Measurements from ENCODE around the gene SCN1A. TPM values are rescaled to one million over a fixed set of nuclear protein-coding genes. Genes with fewer than 3 reads are reported as not detected.

SCN1A gene
- total and polyA plus RNA-seq, 2 experiments from 2014 or later, result 1.2 to 1.3 TPM

DNA sequence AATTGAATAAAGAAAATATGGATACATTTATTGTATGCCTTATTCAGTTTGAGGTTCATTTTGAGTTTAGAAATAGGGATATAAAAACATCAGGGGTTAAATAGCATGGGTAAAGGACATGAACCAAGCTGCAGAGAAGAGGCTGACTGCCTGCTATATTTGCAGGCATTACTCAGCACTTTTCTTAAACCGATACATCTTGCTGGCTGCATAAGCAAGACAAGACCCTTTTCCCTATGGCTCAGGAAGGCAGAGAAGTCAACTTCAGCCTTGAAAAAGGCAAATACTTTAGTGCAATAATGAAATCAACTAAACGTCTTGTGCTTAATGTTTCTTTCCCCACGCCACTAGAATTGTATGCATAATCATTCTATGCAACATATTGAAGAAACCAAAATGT is 36.4 kb downstream of the SCN1A start (continued):
- TF ChIP-seq, protein P1, sequence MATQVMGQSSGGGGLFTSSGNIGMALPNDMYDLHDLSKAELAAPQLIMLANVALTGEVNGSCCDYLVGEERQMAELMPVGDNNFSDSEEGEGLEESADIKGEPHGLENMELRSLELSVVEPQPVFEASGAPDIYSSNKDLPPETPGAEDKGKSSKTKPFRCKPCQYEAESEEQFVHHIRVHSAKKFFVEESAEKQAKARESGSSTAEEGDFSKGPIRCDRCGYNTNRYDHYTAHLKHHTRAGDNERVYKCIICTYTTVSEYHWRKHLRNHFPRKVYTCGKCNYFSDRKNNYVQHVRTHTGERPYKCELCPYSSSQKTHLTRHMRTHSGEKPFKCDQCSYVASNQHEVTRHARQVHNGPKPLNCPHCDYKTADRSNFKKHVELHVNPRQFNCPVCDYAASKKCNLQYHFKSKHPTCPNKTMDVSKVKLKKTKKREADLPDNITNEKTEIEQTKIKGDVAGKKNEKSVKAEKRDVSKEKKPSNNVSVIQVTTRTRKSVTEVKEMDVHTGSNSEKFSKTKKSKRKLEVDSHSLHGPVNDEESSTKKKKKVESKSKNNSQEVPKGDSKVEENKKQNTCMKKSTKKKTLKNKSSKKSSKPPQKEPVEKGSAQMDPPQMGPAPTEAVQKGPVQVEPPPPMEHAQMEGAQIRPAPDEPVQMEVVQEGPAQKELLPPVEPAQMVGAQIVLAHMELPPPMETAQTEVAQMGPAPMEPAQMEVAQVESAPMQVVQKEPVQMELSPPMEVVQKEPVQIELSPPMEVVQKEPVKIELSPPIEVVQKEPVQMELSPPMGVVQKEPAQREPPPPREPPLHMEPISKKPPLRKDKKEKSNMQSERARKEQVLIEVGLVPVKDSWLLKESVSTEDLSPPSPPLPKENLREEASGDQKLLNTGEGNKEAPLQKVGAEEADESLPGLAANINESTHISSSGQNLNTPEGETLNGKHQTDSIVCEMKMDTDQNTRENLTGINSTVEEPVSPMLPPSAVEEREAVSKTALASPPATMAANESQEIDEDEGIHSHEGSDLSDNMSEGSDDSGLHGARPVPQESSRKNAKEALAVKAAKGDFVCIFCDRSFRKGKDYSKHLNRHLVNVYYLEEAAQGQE (IDR thresholded peaks at IDR 0.05; ENCODE audit: unreplicated experiment), result no peak
- no peak for TF ChIP-seq EZH2phosphoT487 (IDR thresholded peaks at IDR 0.05; ENCODE audit: unreplicated experiment)
- TF ChIP-seq ZNF331 (CRISPR knock-in tag; IDR thresholded peaks at IDR 0.05; ENCODE audit: low read depth), result no peak
- TF ChIP-seq, protein P2, sequence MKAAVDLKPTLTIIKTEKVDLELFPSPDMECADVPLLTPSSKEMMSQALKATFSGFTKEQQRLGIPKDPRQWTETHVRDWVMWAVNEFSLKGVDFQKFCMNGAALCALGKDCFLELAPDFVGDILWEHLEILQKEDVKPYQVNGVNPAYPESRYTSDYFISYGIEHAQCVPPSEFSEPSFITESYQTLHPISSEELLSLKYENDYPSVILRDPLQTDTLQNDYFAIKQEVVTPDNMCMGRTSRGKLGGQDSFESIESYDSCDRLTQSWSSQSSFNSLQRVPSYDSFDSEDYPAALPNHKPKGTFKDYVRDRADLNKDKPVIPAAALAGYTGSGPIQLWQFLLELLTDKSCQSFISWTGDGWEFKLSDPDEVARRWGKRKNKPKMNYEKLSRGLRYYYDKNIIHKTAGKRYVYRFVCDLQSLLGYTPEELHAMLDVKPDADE (IDR thresholded peaks at IDR 0.05), result no peak
- TF ChIP-seq CREB1 (CRISPR knock-in tag; IDR thresholded peaks at IDR 0.05; ENCODE audit: low read depth), result no peak
- TF ChIP-seq JUNB (IDR thresholded peaks at IDR 0.05; ENCODE audit: unreplicated experiment), result no peak
- TF ChIP-seq ZNF114 (CRISPR knock-in tag; IDR thresholded peaks at IDR 0.05), result no peak

DNA sequence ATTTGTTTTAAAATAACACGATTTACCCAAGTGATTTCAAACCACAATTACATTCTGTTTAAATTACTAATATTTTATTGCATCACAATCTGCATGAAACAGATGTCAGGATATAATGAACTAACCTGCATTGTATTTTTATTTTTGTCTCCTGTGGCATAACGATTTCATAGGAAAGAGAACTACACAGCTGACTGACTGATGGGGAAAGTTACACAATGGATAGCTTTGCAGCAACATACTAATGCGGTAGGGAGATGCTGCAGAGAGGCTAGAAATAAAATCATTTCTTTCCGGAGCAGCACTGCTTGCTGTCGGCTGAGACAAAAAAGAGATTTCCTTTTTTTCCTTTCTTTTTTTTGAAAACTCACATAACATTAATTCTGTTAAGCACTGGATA is 36.9 kb downstream of the SCN1A start:
- Mint-ChIP-seq H3K27ac (peak overlapping the region; percentile 41), H3K36me3 (ENCODE audit: low read depth) (no peaks in the 10 kb centered on the region), H3K4me3 (no peak overlapping the region), H3K9me3 (no peaks in the 10 kb centered on the region), H3K4me1 (peaks cover 11% of the 10 kb centered on the region; the same call in 2 of the 3 replicates), H3K27me3 (ENCODE audit: insufficient read depth, low read depth, poor library complexity) (peaks cover 1% of the 10 kb centered on the region)
- H3K9me2 ChIP-seq (ENCODE audit: insufficient read depth), result no peaks in the 10 kb centered on the region
- no peak overlapping the region for H3K4me3 ChIP-seq
- H3K4me1 ChIP-seq (ENCODE audit: insufficient read depth), result 0 out of 2 replicates have a peak, but pooled peaks cover 5% of the 10 kb centered on the region
- no peak overlapping the region for H3K4me2 ChIP-seq
- no peak overlapping the region for H3K27ac ChIP-seq (ENCODE audit: low read depth)
- H2AFZ ChIP-seq, result peak overlapping the region; percentile 1; the same call in 1 of the 2 replicates
- H3F3A ChIP-seq (replicated peaks; ENCODE audit: low read depth), result no peaks in the 10 kb centered on the region
- H3K27me3 ChIP-seq (ENCODE audit: insufficient read depth), result no peaks in the 10 kb centered on the region
- DNase-seq (ENCODE audit: low spot score) (no peak), ATAC-seq (peak; percentile 33; the same call in 2 of the 3 replicates)
- no peaks in the 10 kb centered on the region for H3K36me3 ChIP-seq (ENCODE audit: insufficient read depth)
- no peak for TF ChIP-seq EZH2phosphoT487 (IDR thresholded peaks at IDR 0.05; ENCODE audit: unreplicated experiment)
- TF ChIP-seq CREB1 (CRISPR knock-in tag; IDR thresholded peaks at IDR 0.05; ENCODE audit: low read depth), result no peak
- no peak for TF ChIP-seq STAT1 (IDR thresholded peaks at IDR 0.05; ENCODE audit: unreplicated experiment)
- H3K79me2 ChIP-seq (replicated peaks; ENCODE audit: insufficient read depth), result no peaks in the 10 kb centered on the region
- no peaks in the 10 kb centered on the region for H4K20me1 ChIP-seq (replicated peaks; ENCODE audit: insufficient read depth)

DNA sequence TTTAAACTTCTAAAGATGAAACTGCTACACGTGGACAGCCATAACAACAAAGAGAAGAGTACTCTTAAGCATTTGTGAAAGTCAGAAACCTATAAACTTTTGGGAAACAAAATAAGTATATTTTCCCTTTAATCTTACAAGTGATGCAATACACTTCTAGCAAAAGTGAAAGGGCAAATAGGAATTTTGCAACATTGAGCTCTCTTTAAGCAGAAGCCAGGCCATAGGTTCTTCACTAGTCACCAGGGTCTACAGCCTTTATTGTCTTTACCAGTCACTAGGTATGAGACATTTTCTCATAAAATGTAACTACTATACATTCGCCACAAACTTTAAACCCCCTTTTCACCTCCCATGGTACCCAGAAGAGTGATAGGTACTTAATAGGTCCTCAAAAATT is 37.5 kb downstream of the SCN1A start:
- Histone ChIP-seq H3K79me2 (replicated peaks; ENCODE audit: insufficient read depth) (no peaks in the 10 kb centered on the region), H3K9me2 (ENCODE audit: insufficient read depth) (no peaks in the 10 kb centered on the region), H3K4me2 (no peak overlapping the region), H3K4me1 (ENCODE audit: insufficient read depth) (0 out of 2 replicates have a peak, but pooled peaks cover 5% of the 10 kb centered on the region), H3K36me3 (ENCODE audit: insufficient read depth) (no peaks in the 10 kb centered on the region), H3K27me3 (ENCODE audit: insufficient read depth) (no peaks in the 10 kb centered on the region), H4K20me1 (replicated peaks; ENCODE audit: insufficient read depth) (no peaks in the 10 kb centered on the region), H3F3A (replicated peaks; ENCODE audit: low read depth) (no peaks in the 10 kb centered on the region), H3K4me3 (no peak overlapping the region), H2AFZ (no peak overlapping the region), H3K27ac (ENCODE audit: low read depth) (no peak overlapping the region)
- H3K36me3 Mint-ChIP-seq (ENCODE audit: low read depth), result no peaks in the 10 kb centered on the region
- 0 out of 2 replicates have a peak overlapping the region, but pooled peaks have one; percentile 60 for H3K27ac Mint-ChIP-seq
- no peaks in the 10 kb centered on the region for H3K9me3 Mint-ChIP-seq
- H3K4me3 Mint-ChIP-seq, result no peak overlapping the region
- DNase-seq (ENCODE audit: low spot score) (no peak), ATAC-seq (no peak)
- H3K27me3 Mint-ChIP-seq (ENCODE audit: insufficient read depth, low read depth, poor library complexity), result peaks cover 1% of the 10 kb centered on the region
- H3K4me1 Mint-ChIP-seq, result peaks cover 11% of the 10 kb centered on the region; the same call in 2 of the 3 replicates
- TF ChIP-seq NANOG (IDR thresholded peaks at IDR 0.05; ENCODE audit: borderline replicate concordance), result no peak
- TF ChIP-seq, protein P3, sequence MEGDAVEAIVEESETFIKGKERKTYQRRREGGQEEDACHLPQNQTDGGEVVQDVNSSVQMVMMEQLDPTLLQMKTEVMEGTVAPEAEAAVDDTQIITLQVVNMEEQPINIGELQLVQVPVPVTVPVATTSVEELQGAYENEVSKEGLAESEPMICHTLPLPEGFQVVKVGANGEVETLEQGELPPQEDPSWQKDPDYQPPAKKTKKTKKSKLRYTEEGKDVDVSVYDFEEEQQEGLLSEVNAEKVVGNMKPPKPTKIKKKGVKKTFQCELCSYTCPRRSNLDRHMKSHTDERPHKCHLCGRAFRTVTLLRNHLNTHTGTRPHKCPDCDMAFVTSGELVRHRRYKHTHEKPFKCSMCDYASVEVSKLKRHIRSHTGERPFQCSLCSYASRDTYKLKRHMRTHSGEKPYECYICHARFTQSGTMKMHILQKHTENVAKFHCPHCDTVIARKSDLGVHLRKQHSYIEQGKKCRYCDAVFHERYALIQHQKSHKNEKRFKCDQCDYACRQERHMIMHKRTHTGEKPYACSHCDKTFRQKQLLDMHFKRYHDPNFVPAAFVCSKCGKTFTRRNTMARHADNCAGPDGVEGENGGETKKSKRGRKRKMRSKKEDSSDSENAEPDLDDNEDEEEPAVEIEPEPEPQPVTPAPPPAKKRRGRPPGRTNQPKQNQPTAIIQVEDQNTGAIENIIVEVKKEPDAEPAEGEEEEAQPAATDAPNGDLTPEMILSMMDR (conservative IDR thresholded peaks at IDR 0.05; ENCODE audit: low read depth in 2 of 2), result no peak

All from GM23338 (cell line).